ENCODE measurements around the gene ATP2B1.

ATP2B1 gene

GRCh38 chr12:89657066-89657465 is 51.6 kb downstream of the ATP2B1 start:
- no peak for DNase-seq (ENCODE audit: low spot score)

- DNase-seq (ENCODE audit: low spot score): no peak
These were observed 52.8 kb downstream of the ATP2B1 start for GRCh38 chr12:89655841-89656240.

DNA sequence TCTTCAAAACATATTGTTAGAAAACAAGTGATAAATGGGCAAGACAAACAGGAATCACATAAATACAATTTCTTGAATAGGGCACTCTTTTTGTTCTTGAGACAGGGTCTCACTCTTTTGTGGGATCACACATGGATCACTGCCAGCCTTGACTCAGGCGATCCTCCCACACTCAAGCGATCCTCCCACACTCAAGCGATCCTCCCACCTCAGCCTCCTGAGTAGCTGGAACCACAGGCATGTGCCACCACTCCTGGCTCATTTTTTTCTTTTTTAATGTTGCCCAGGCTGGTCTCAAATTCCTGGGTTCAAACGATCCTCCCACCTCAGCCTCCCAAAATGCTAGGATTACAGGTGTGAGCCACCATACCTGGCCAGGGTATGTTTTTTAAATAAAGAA is 57.4 kb downstream of the ATP2B1 start:
- no peak for DNase-seq (ENCODE audit: low spot score)

DNA sequence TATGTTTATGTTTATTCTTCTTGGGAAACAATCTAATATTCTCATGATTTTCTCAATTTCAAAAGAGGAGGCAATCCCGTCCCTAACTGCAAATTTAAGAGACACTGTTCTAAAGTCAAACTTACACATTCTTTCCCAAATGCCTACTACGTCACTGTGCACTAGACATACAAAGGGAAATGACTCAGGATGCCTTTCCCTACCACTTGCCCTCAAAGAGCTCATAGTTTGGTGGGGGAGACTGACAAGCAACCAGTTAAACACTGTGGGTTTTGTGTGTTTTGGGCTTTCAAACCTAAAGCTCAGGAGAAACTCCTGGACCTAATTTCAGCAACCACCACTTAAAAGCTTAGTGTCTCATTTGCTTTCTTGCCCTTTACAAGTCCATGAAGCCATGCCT is 58.4 kb downstream of the ATP2B1 start:
- DNase-seq (ENCODE audit: low spot score): no peak

- DNase-seq (ENCODE audit: low spot score): no peak
These were observed 58.8 kb downstream of the ATP2B1 start for GRCh38 chr12:89649820-89650219.

DNA sequence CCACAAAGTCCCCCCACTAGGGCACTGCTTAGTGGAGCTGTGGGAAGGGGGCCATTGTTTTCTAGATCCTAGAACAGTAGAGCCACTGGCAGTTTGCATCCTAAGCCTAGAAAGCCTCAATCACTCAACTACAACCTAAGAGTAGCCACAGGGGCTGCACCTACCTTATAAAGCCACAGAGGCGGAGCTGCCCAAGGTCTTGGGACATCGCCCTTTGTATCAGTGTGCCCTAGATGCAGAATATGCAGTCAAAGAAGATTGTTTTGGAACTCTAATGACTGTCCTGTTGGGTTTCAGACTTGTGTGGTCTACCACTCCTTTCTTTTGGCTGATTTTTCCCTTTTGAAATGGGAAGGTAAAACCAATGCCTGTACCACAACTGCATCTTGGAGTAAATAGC is 59.5 kb downstream of the ATP2B1 start:
- DNase-seq (ENCODE audit: low spot score): no peak

GRCh38 chr12:89648211-89648930 is 60.3 kb downstream of the ATP2B1 start:
- no peak for DNase-seq (ENCODE audit: low spot score)

DNA sequence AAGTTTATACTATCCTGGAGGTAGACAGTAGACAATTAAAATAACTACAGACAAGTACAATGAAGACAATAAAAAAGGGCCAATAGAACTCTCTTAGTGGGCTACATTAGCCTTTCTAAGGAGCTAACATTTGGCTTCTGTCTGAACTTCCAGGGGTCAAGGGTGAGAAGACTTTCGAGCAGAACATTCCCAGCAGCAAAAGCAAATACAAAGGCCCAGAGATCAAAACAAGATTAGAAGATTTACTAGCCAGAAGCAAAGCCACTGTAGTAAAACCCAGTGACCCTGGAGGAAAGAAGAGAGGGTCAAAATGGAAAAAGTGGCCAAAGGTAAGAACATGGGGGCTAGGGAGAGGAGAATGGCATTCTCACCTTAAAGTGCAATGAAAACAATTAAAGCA is 63.2 kb downstream of the ATP2B1 start:
- no peak for DNase-seq (ENCODE audit: low spot score)

DNA sequence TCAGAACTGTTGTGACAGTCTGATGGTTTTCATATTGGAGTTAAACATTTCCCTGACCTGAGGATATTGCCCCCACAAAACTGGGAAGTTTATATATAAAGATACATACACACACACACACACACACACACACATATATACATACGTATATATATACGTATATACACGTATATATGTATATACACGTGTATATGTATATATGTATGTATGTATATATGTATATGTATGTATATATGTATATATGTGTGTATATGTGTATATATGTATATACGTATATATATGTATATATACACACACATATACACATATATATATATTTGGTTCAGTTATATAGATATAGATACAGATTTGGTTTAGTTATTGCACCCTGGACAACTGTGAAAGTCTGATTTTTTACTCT is 65.7 kb downstream of the ATP2B1 start:
- no peak for DNase-seq (ENCODE audit: low spot score)

DNA sequence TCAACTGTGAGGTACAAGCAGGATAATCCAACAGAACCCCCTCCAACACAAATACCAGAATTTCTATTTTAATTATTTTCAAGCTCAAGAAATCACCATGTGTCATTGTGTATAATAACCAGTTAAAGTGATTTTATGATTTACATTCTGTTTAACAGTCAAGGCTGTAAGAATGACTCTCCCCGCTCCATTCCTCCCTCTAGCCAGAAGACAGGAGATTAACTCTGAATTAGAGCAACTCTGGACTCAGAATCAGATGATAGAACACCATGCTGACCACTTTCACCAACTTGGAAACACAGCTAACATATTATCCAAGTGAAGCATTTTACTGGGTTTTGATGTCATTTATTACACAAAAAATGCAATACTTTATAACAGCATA is 71.9 kb downstream of the ATP2B1 start:
- no peak for DNase-seq (ENCODE audit: low spot score)

GRCh38 chr12:89636052-89636775 is 72.4 kb downstream of the ATP2B1 start:
- DNase-seq (ENCODE audit: low spot score): no peak

DNA sequence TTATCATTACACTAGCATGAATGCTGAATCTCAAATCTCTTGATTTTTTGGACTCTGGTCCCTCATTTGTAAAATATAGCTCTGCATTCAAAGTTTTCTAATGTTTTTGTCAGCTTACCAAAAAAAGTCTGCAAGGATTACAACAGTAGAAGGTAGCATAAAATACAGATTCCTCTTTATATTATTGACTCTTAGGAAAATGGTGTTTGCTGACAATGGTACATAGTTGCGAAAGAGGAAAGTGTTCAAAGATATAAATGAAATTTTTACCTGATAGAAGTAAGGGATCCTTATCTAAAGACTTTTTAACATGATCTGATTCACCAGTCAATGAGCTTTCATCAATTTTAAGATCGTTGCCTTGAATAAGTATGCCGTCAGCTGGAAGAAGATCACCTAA is 74.1 kb downstream of the ATP2B1 start:
- no peak for DNase-seq (ENCODE audit: low spot score)

GRCh38 chr12:89632778-89633177 is 75.9 kb downstream of the ATP2B1 start:
- DNase-seq (ENCODE audit: low spot score): no peak

DNA sequence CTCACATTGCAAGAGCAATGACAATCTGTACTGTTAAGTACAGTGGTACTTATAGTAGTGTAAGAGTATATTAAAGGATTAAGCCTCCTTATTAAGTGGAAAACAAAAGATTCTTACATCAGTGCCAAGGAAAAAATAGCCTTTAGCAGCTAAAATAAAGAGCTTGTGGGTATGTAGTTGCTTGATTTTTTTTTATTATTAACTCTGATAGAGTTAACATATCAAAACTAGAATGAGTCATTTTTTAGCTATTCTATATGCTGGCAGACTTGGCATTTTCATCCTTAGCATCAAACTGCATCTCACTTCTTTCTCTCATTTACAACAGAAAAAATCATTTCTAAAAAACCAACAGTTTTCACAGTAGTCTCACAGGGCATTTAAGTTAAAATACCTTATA is 86.5 kb downstream of the ATP2B1 start:
- no peak for DNase-seq (ENCODE audit: low spot score)

DNA sequence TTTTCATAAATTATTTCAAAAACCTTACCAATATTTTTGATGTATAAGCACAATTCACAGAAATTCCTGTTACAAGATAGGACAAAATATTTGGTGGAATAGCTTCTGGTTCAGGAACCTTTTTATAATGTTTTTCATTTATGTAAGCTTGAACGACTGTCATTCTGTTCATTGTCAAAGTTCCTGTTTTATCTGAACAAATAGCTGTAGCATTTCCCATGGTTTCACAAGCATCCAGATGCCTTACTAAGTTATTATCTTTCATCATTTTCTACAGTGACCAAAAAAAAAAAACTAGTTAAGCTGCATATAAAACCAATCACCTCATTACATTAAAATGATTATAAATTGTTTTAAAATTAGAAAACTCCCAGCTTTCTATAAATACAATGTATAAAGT is 87.1 kb downstream of the ATP2B1 start:
- no peak for DNase-seq (ENCODE audit: low spot score)

DNA sequence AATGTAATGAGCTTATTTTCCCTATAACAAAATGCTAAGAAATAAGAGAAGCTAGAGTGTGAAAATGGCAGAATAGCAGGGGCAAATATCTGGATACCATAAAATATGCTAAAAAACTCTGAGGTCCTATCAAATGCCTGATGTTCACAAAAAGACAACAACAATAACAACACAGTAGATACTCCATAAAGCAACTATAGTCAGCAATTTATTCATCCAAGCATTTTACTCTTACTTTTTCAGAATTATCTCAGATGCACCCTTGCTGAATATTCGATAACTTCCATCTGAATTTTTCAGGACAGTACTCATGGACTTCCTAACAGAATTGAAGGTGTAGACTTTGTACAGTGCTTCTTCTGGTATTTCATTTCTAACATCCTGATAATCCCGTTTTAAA is 88.9 kb downstream of the ATP2B1 start:
- no peak for DNase-seq (ENCODE audit: low spot score)

DNA sequence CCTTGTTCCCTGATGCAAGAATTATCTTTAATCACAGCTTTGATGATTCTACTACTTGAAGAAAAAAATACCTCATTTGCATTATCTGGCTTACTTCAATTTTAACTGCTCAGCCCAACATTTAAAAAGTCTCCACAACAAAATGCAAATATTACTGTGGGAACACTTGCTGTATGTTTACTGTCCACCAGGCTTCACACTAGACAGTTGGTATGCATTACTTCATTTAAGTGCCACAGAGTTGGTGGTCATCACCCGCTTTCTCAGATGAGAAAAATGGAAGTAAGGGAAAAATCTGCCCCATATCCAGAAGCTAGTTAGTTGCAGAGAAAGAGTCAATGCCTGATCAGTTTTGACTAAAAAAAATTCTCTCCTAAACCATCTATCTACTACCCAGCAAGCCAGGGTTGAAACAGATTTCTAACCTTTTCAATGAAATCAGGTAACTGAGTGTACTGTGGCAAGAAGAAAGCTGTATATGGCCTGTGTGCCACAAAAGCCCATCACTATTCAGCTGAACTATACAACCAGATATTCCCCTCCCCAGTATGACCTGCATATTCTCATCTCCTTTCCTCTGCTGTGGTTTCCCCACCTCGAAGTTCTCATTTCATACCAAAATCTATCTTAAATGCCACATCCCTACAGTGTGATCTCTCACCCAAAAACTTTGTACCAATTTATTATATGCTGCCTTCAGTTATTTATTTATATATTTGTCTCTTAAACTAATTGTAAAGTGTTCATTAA is 90.3 kb downstream of the ATP2B1 start:
- no peak for DNase-seq (ENCODE audit: low spot score)

DNA sequence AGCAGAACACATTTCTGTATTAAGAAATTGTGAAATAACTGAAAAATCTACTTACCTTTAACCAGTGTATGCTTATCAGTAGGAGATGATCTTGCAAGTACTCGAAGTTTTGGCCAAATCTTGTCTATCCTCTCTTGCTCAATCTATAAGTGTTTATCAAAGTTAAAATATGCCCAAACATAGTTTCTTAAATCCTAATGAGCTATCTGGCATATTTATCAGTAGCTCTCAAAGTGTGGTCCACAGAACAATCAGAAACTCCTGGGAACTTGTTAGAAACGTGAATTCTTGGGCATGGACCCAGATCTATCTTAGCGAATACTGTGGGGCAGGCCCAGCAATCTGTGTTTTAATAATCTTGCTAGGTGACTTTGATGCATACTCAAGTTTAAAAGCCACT is 98.3 kb downstream of the ATP2B1 start:
- no peak for DNase-seq (ENCODE audit: low spot score)

- no peak for DNase-seq (ENCODE audit: low spot score)
These were observed 105.0 kb downstream of the ATP2B1 start for GRCh38 chr12:89603678-89604077.

- DNase-seq (ENCODE audit: low spot score): no peak
These were observed 110.9 kb downstream of the ATP2B1 start for GRCh38 chr12:89597770-89598169.

GRCh38 chr12:89597210-89597609 is 111.4 kb downstream of the ATP2B1 start:
- no peak for DNase-seq (ENCODE audit: low spot score)

DNA sequence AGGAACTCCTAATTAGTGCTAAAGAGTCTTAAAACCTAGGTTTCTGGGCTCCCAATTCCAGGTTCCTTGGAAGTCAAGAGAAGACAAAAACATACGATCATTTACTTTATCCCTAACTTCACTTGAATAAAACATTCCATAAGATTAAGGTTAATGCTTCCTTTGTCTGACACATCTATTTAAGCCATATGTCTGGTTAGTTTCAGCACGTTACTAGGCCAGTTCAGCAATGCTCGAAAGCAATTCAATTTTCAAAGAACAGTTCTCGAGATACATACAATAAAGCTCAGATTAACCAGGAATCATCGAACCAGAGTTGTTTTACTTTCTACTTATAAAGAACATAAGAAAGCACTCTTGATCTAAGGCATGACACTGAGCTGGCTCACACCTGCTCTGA is 114.8 kb downstream of the ATP2B1 start:
- DNase-seq (ENCODE audit: low spot score): no peak

DNA sequence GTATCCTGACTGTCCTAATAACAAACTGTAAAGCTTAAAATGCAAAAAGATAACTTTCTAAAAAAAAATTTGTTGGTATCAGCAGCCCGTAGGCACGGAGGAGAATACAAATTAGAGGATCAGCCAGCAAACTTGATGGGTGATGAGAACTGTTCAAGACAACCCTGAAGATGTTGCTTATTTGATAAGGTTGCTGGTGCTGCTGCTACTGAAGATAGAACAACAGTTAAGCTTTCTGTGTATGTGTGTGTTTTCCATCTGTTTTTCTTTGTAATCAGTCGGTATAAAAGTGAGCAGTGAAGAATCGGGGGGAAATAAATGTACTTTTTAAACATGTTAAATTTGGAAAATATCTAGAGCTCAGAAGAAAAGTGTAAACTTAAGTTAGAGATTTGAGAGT is 115.4 kb downstream of the ATP2B1 start:
- DNase-seq (ENCODE audit: low spot score): no peak

Measured in cerebellar cortex (tissue), 1 donor.